Natural killer cell treated with Interleukin-12 subunit alpha and Interleukin-12 subunit beta and Interleukin-15 and Interleukin-18, amount 100 ng/mL, for 72 hours (primary cell): Measurements from ENCODE around the gene ING1. TPM values are rescaled to one million over a fixed set of nuclear protein-coding genes. Genes with fewer than 3 reads are reported as not detected.
"Not testable (repeated sequence)": the region's sequence is repeated elsewhere in the genome, so short reads cannot be mapped to it uniquely, and the experiment has no call there.

ENCODE experiments used
- ATAC-seq, 2 donors: fragments of 150-1000 bp; cut with Tn5 transposase in 1 of 2; sonication (Bioruptor Pico), chemical (Tn5 transposase) in 1 of 2; 2 replicates each; pipeline ENCODE4 v1.10.0; 2021
- DNase-seq: peaks from one replicate; pipeline ENCODE4 v3.0.0; 2022; ENCODE audit warnings: low spot score
- H3K27ac Mint-ChIP-seq, 2 donors: 1 replicate in 1 of 2; 2 replicates in 1 of 2; pipeline ENCODE4 v1.8.0; 2022; ENCODE audit warnings: mixed read lengths in 2 of 2, mild to moderate bottlenecking in 1 of 2, moderate library complexity in 1 of 2
- H3K27me3 Mint-ChIP-seq, 2 donors: 1 replicate in 1 of 2; 2 replicates in 1 of 2; pipeline ENCODE4 v1.8.0; 2022; ENCODE audit warnings: mixed read lengths in 2 of 2
- H3K36me3 Mint-ChIP-seq: one replicate; pipeline ENCODE4 v1.8.0; 2022; ENCODE audit warnings: mixed read lengths
- H3K4me1 Mint-ChIP-seq, 2 donors: 1 replicate in 1 of 2; 2 replicates in 1 of 2; pipeline ENCODE4 v1.8.0; 2022; ENCODE audit warnings: low read depth in 2 of 2, mixed read lengths in 2 of 2, mild to moderate bottlenecking in 1 of 2
- H3K4me3 Mint-ChIP-seq: one replicate; pipeline ENCODE4 v1.8.0; 2022; ENCODE audit warnings: mixed read lengths
- H3K9me3 Mint-ChIP-seq: 2 replicates; pipeline ENCODE4 v1.8.0; 2022; ENCODE audit warnings: mixed read lengths
- total RNA-seq, 2 donors: library from RNA; stranded (reverse); gene quantifications; one replicate each; pipeline ENCODE4 v1.2.3, GENCODE V29; 2022

The ING1 gene
- total RNA-seq, 2 donors from 2014 or later, result 11.1 to 15.7 TPM

GRCh38 chr13:110683203-110683883 lies 30.2 kb upstream of the ING1 start:
- Mint-ChIP-seq H3K36me3 (peaks cover 15% of the 10 kb centered on the region), H3K27me3 (no peaks in the 10 kb centered on the region), H3K4me1 (peaks cover 0 to 9% of the 10 kb centered on the region in 2 donors), H3K27ac (no peak overlapping the region), H3K4me3 (no peak overlapping the region), H3K9me3 (no peaks in the 10 kb centered on the region)
- no peak for ATAC-seq
- DNase-seq, result no peak

- no peaks in the 10 kb centered on the region for H3K27me3 Mint-ChIP-seq
- no peak for DNase-seq
- peaks cover 11% of the 10 kb centered on the region for H3K36me3 Mint-ChIP-seq
- peaks cover 0 to 4% of the 10 kb centered on the region in 2 donors for H3K4me1 Mint-ChIP-seq
- peak in 1 of 2 donors; percentile 15 for ATAC-seq
- H3K27ac Mint-ChIP-seq, result no peak overlapping the region
- no peaks in the 10 kb centered on the region for H3K9me3 Mint-ChIP-seq
- no peak overlapping the region for H3K4me3 Mint-ChIP-seq
Measured at GRCh38 chr13:110683921-110684320, 29.6 kb upstream of the ING1 start.

- H3K36me3 Mint-ChIP-seq, result peaks cover 11% of the 10 kb centered on the region
- H3K9me3 Mint-ChIP-seq, result no peaks in the 10 kb centered on the region
- no peak overlapping the region for H3K4me3 Mint-ChIP-seq
- H3K4me1 Mint-ChIP-seq, result peaks cover 0 to 3% of the 10 kb centered on the region in 2 donors
- no peaks in the 10 kb centered on the region for H3K27me3 Mint-ChIP-seq
- DNase-seq (no peak), ATAC-seq (no peak)
- no peak overlapping the region for H3K27ac Mint-ChIP-seq
Measured at GRCh38 chr13:110684388-110685056, 29.0 kb upstream of the ING1 start.

GRCh38 chr13:110685305-110686020 lies 28.0 kb upstream of the ING1 start:
- no peak for DNase-seq
- H3K36me3 Mint-ChIP-seq, result peaks cover 11% of the 10 kb centered on the region

GRCh38 chr13:110687736-110688135 lies 25.8 kb upstream of the ING1 start:
- Mint-ChIP-seq H3K4me1 (no peaks in the 10 kb centered on the region), H3K9me3 (no peaks in the 10 kb centered on the region), H3K4me3 (no peak overlapping the region), H3K27ac (no peak overlapping the region), H3K36me3 (peaks cover 5% of the 10 kb centered on the region), H3K27me3 (no peaks in the 10 kb centered on the region)
- ATAC-seq, result no peak
- DNase-seq, result no peak

More at GRCh38 chr13:110685305-110686020, 28.0 kb upstream of the ING1 start:
- no peak overlapping the region for H3K27ac Mint-ChIP-seq
- no peaks in the 10 kb centered on the region for H3K9me3 Mint-ChIP-seq
- H3K4me1 Mint-ChIP-seq, result peaks cover 0 to 3% of the 10 kb centered on the region in 2 donors
- no peak for ATAC-seq
- H3K27me3 Mint-ChIP-seq, result no peaks in the 10 kb centered on the region
- no peak overlapping the region for H3K4me3 Mint-ChIP-seq

- Mint-ChIP-seq H3K27me3 (no peaks in the 10 kb centered on the region), H3K4me3 (no peak overlapping the region), H3K4me1 (no peaks in the 10 kb centered on the region), H3K27ac (no peak overlapping the region), H3K36me3 (peaks cover 5% of the 10 kb centered on the region), H3K9me3 (no peaks in the 10 kb centered on the region)
- ATAC-seq (no peak), DNase-seq (no peak)
Measured at GRCh38 chr13:110689041-110689440, 24.5 kb upstream of the ING1 start.

- no peak overlapping the region for H3K4me3 Mint-ChIP-seq
- no peak for DNase-seq
- no peaks in the 10 kb centered on the region for H3K9me3 Mint-ChIP-seq
- ATAC-seq, result no peak
- no peaks in the 10 kb centered on the region for H3K4me1 Mint-ChIP-seq
- peaks cover 5% of the 10 kb centered on the region for H3K36me3 Mint-ChIP-seq
- H3K27me3 Mint-ChIP-seq, result no peaks in the 10 kb centered on the region
- H3K27ac Mint-ChIP-seq, result no peak overlapping the region
Measured at GRCh38 chr13:110689711-110690110, 23.8 kb upstream of the ING1 start.

- Mint-ChIP-seq H3K27ac (no peak overlapping the region), H3K27me3 (no peaks in the 10 kb centered on the region)
- DNase-seq, result no peak
Measured at GRCh38 chr13:110690516-110690915, 23.0 kb upstream of the ING1 start.

GRCh38 chr13:110695774-110696173 lies 17.7 kb upstream of the ING1 start:
- peaks cover 5 to 12% of the 10 kb centered on the region in 2 donors for H3K4me1 Mint-ChIP-seq
- not testable (repeated sequence) for H3K9me3 Mint-ChIP-seq, H3K27ac Mint-ChIP-seq, DNase-seq, H3K27me3 Mint-ChIP-seq, ATAC-seq, H3K4me3 Mint-ChIP-seq
- H3K36me3 Mint-ChIP-seq, result peaks cover 11% of the 10 kb centered on the region

More at GRCh38 chr13:110690516-110690915, 23.0 kb upstream of the ING1 start:
- no peaks in the 10 kb centered on the region for H3K9me3 Mint-ChIP-seq
- peaks cover 2% of the 10 kb centered on the region for H3K36me3 Mint-ChIP-seq
- no peak overlapping the region for H3K4me3 Mint-ChIP-seq
- H3K4me1 Mint-ChIP-seq, result no peaks in the 10 kb centered on the region
- no peak for ATAC-seq

GRCh38 chr13:110696776-110697175 lies 16.7 kb upstream of the ING1 start:
- no peaks in the 10 kb centered on the region for H3K9me3 Mint-ChIP-seq
- H3K4me1 Mint-ChIP-seq, result peaks cover 7 to 13% of the 10 kb centered on the region in 2 donors
- no peaks in the 10 kb centered on the region for H3K27me3 Mint-ChIP-seq
- no peak overlapping the region for H3K27ac Mint-ChIP-seq
- ATAC-seq, result no peak
- H3K36me3 Mint-ChIP-seq, result peaks cover 17% of the 10 kb centered on the region
- DNase-seq, result no peak
- H3K4me3 Mint-ChIP-seq, result no peak overlapping the region

GRCh38 chr13:110697842-110698241 lies 15.7 kb upstream of the ING1 start:
- Mint-ChIP-seq H3K27ac (no peak overlapping the region), H3K36me3 (peaks cover 22% of the 10 kb centered on the region)
- DNase-seq, result no peak

GRCh38 chr13:110698689-110699088 lies 14.8 kb upstream of the ING1 start:
- Mint-ChIP-seq H3K36me3 (peaks cover 22% of the 10 kb centered on the region), H3K27me3 (no peaks in the 10 kb centered on the region), H3K9me3 (no peaks in the 10 kb centered on the region), H3K4me1 (peaks cover 17 to 25% of the 10 kb centered on the region in 2 donors), H3K4me3 (no peak overlapping the region), H3K27ac (peak overlapping the region in 1 of 2 donors; percentile 47)
- ATAC-seq (no peak), DNase-seq (no peak)

More at GRCh38 chr13:110697842-110698241, 15.7 kb upstream of the ING1 start:
- no peak for ATAC-seq
- no peaks in the 10 kb centered on the region for H3K9me3 Mint-ChIP-seq
- no peaks in the 10 kb centered on the region for H3K27me3 Mint-ChIP-seq
- H3K4me3 Mint-ChIP-seq, result no peak overlapping the region
- peaks cover 13 to 20% of the 10 kb centered on the region in 2 donors for H3K4me1 Mint-ChIP-seq

GRCh38 chr13:110699148-110700145 lies 14.1 kb upstream of the ING1 start:
- ATAC-seq (peak in 1 of 2 donors; percentile 36), DNase-seq (no peak)
- Mint-ChIP-seq H3K4me1 (peaks cover 17 to 25% of the 10 kb centered on the region in 2 donors), H3K36me3 (peaks cover 22% of the 10 kb centered on the region), H3K4me3 (no peak overlapping the region), H3K9me3 (no peaks in the 10 kb centered on the region), H3K27ac (no peak overlapping the region), H3K27me3 (no peaks in the 10 kb centered on the region)
